ENCODE measurements around the gene TGFBR1.

Gene TGFBR1

GRCh38 chr9:99158629-99159028 lies 53.7 kb downstream of the TGFBR1 start:
- no peaks in the 10 kb centered on the region for H3K4me1 ChIP-seq (ENCODE audit: insufficient read depth, low read length)
- no peak overlapping the region for H3K4me3 ChIP-seq (ENCODE audit: low read length)

GRCh38 chr9:99160173-99160572 lies 55.3 kb downstream of the TGFBR1 start:
- no peaks in the 10 kb centered on the region for H3K4me1 ChIP-seq (ENCODE audit: insufficient read depth, low read length)
- no peak overlapping the region for H2AFZ ChIP-seq (ENCODE audit: low read depth, low read length)
- H3K27me3 ChIP-seq (ENCODE audit: insufficient read depth, low read length), result no peaks in the 10 kb centered on the region
- H3K9me3 ChIP-seq (ENCODE audit: low read length), result no peaks in the 10 kb centered on the region
- no peaks in the 10 kb centered on the region for H3K36me3 ChIP-seq (ENCODE audit: insufficient read depth, low read length)
- H3K4me3 ChIP-seq (ENCODE audit: low read length), result no peak overlapping the region

More at GRCh38 chr9:99158629-99159028, 53.7 kb downstream of the TGFBR1 start:
- Histone ChIP-seq H3K9me3 (ENCODE audit: low read length) (no peaks in the 10 kb centered on the region), H2AFZ (ENCODE audit: low read depth, low read length) (no peak overlapping the region), H3K36me3 (ENCODE audit: insufficient read depth, low read length) (no peaks in the 10 kb centered on the region), H3K27me3 (ENCODE audit: insufficient read depth, low read length) (no peaks in the 10 kb centered on the region)

- H3K27me3 ChIP-seq (ENCODE audit: insufficient read depth, low read length), result no peaks in the 10 kb centered on the region
- H3K9me3 ChIP-seq (ENCODE audit: low read length), result no peaks in the 10 kb centered on the region
- H3K4me3 ChIP-seq (ENCODE audit: low read length), result no peak overlapping the region
Measured at GRCh38 chr9:99162759-99163364, 57.9 kb downstream of the TGFBR1 start.

DNA sequence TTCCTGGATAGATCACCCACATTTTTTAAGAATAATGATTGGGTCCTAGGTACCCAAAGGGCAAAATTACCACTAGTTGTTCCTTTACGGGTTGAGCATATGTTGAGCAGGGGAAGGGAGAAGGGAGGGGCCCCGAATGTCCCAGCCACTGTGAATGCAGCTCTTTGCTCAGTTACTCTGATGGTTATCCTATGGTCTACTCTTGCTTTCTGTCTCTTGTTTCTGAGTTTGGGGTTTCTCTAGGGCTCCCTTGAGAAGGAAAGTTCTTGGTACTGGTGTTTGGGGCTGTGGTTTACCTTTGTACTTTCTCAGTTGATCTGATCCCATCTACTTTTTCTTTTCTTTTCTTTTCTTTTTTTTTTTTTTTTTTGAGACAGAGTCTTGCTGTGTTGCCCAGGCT lies 61.2 kb downstream of the TGFBR1 start:
- Histone ChIP-seq H3K4me1 (ENCODE audit: insufficient read depth, low read length) (peaks cover 34% of the 10 kb centered on the region), H3K36me3 (ENCODE audit: insufficient read depth, low read length) (no peaks in the 10 kb centered on the region), H2AFZ (ENCODE audit: low read depth, low read length) (no peak overlapping the region), H3K4me3 (ENCODE audit: low read length) (no peak overlapping the region), H3K9me3 (ENCODE audit: low read length) (no peaks in the 10 kb centered on the region), H3K27me3 (ENCODE audit: insufficient read depth, low read length) (no peaks in the 10 kb centered on the region)

More at GRCh38 chr9:99162759-99163364, 57.9 kb downstream of the TGFBR1 start:
- no peak overlapping the region for H2AFZ ChIP-seq (ENCODE audit: low read depth, low read length)
- H3K36me3 ChIP-seq (ENCODE audit: insufficient read depth, low read length), result no peaks in the 10 kb centered on the region
- peaks cover 3% of the 10 kb centered on the region for H3K4me1 ChIP-seq (ENCODE audit: insufficient read depth, low read length)

- H3K4me1 ChIP-seq (ENCODE audit: insufficient read depth, low read length), result peaks cover 43% of the 10 kb centered on the region
- H3K27me3 ChIP-seq (ENCODE audit: insufficient read depth, low read length), result no peaks in the 10 kb centered on the region
- no peak overlapping the region for H3K4me3 ChIP-seq (ENCODE audit: low read length)
- no peaks in the 10 kb centered on the region for H3K36me3 ChIP-seq (ENCODE audit: insufficient read depth, low read length)
- no peak overlapping the region for H2AFZ ChIP-seq (ENCODE audit: low read depth, low read length)
- no peaks in the 10 kb centered on the region for H3K9me3 ChIP-seq (ENCODE audit: low read length)
Measured at GRCh38 chr9:99167119-99167518, 62.2 kb downstream of the TGFBR1 start.

GRCh38 chr9:99167694-99168093 lies 62.8 kb downstream of the TGFBR1 start:
- H3K36me3 ChIP-seq (ENCODE audit: insufficient read depth, low read length), result no peaks in the 10 kb centered on the region
- H3K27me3 ChIP-seq (ENCODE audit: insufficient read depth, low read length), result no peaks in the 10 kb centered on the region
- no peaks in the 10 kb centered on the region for H3K9me3 ChIP-seq (ENCODE audit: low read length)
- H3K4me3 ChIP-seq (ENCODE audit: low read length), result no peak overlapping the region
- no peak overlapping the region for H2AFZ ChIP-seq (ENCODE audit: low read depth, low read length)
- peaks cover 48% of the 10 kb centered on the region for H3K4me1 ChIP-seq (ENCODE audit: insufficient read depth, low read length)

DNA sequence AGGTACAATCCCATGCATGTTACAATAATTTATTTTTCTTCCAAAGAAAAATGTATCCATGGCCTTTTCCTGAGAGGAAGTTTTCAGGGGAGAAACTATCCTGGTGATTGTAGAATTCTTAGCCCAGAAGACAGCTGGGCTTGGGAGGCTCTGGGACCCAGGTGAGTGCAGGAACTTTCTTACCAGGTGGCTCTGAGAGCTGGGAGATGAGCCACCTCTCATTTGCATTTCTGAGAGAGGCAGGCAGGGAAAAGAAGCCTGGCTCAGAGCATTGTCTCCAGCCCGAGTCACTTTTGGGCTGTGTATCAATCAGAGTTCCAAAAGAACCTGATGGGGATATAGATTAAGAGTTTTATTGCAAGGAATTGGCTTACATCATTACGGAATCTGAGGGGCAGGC lies 64.2 kb downstream of the TGFBR1 start:
- Histone ChIP-seq H3K9me3 (ENCODE audit: low read length) (no peaks in the 10 kb centered on the region), H3K4me3 (ENCODE audit: low read length) (no peak overlapping the region), H3K36me3 (ENCODE audit: insufficient read depth, low read length) (no peaks in the 10 kb centered on the region), H3K4me1 (ENCODE audit: insufficient read depth, low read length) (peaks cover 59% of the 10 kb centered on the region), H2AFZ (ENCODE audit: low read depth, low read length) (no peak overlapping the region), H3K27me3 (ENCODE audit: insufficient read depth, low read length) (no peaks in the 10 kb centered on the region)

DNA sequence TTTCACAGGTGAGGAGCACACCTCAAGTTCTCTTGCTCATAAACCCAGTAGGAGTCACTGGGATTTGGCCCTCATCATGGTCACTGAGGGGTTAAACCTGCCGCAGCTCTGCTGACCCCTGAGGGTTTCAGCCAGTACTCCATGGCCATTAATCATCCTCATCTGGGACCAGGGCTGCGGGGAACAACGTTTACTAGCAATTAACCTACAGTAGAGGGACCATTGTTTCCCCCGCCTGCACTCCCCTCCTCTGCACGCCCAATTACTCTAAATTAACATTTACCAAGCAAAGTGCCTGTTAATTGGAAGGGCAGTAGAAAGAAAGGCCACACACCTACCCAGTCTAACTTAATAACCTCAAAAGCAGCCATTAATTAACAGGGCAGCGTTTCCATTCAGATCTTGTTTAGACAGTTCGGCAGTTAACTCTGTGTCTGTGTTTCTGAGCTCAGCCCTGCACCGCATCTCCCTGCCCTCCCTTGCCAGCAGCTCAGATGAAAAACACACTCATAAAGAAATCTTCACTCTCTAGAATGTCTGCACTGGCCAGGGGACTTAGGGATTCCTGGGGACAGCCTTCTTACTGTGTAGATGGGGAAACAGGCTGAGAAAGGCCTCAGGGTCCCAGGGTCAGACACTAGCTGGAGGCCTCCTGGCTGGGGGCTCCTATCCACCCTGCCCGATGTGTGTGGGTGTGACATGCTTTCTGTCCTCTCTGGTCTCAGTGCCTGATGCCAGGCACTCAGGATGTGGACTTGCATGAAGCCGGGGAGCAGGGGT lies 65.3 kb downstream of the TGFBR1 start:
- Histone ChIP-seq H3K27me3 (ENCODE audit: insufficient read depth, low read length) (no peaks in the 10 kb centered on the region), H3K9me3 (ENCODE audit: low read length) (no peaks in the 10 kb centered on the region), H3K4me3 (ENCODE audit: low read length) (peak overlapping the region; percentile 39), H2AFZ (ENCODE audit: low read depth, low read length) (peak overlapping the region; percentile 59), H3K36me3 (ENCODE audit: insufficient read depth, low read length) (no peaks in the 10 kb centered on the region), H3K4me1 (ENCODE audit: insufficient read depth, low read length) (peaks cover 61% of the 10 kb centered on the region)

DNA sequence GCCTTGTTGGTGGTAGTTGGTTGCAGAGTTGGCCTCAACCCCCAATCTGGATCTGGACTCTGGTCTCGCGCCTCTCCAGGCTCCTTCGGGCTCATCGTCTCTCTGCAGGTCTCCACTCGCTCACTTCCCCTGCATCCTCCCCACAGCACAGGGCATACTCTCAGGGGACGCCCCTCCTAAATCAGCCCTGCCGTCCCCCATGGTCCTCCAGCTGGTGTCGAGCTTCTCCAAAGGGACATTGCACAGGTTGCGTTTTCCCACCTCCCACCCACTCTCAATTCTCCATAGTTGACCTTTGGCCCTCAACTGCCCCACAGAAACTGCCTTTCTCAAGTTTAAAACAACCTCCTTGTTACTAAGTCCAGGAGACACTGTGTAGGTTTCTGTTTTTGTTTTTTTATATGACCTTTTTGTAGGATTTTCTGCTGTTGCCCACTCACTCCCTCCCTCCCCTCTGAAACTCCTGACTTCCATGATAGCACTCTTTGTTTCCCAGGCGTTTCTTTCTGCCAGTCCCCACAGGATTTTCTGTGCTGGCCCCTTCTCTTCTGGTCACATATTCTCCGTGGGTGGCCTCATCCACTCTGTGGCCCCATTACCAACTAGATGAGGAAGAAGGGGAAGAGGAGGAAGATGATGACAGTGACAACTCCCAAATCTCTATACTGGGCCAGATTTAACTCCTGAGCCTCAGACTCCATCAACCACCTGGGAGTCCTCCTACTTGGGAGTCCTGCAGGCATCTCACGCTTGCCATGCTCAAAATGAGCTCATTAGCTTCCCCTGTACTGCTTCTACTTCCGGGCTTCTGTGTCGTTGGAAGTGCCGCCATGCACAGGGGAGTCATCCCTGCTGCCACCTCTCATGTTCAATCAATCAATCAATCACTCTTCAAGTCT lies 66.6 kb downstream of the TGFBR1 start:
- Histone ChIP-seq H3K4me3 (ENCODE audit: low read length) (no peak overlapping the region), H3K36me3 (ENCODE audit: insufficient read depth, low read length) (no peaks in the 10 kb centered on the region), H3K4me1 (ENCODE audit: insufficient read depth, low read length) (peaks cover 66% of the 10 kb centered on the region)

GRCh38 chr9:99172124-99173091 lies 67.5 kb downstream of the TGFBR1 start:
- H3K4me3 ChIP-seq (ENCODE audit: low read length), result no peak overlapping the region
- no peaks in the 10 kb centered on the region for H3K27me3 ChIP-seq (ENCODE audit: insufficient read depth, low read length)
- no peak overlapping the region for H2AFZ ChIP-seq (ENCODE audit: low read depth, low read length)
- H3K4me1 ChIP-seq (ENCODE audit: insufficient read depth, low read length), result peaks cover 72% of the 10 kb centered on the region
- H3K9me3 ChIP-seq (ENCODE audit: low read length), result no peaks in the 10 kb centered on the region
- H3K36me3 ChIP-seq (ENCODE audit: insufficient read depth, low read length), result no peaks in the 10 kb centered on the region

More for the DNA sequence above, 66.6 kb downstream of the TGFBR1 start:
- no peaks in the 10 kb centered on the region for H3K27me3 ChIP-seq (ENCODE audit: insufficient read depth, low read length)
- no peak overlapping the region for H2AFZ ChIP-seq (ENCODE audit: low read depth, low read length)
- H3K9me3 ChIP-seq (ENCODE audit: low read length), result no peaks in the 10 kb centered on the region

GRCh38 chr9:99173570-99174504 lies 68.9 kb downstream of the TGFBR1 start:
- H3K27me3 ChIP-seq (ENCODE audit: insufficient read depth, low read length), result no peaks in the 10 kb centered on the region
- H3K4me1 ChIP-seq (ENCODE audit: insufficient read depth, low read length), result peaks cover 62% of the 10 kb centered on the region
- H3K9me3 ChIP-seq (ENCODE audit: low read length), result no peaks in the 10 kb centered on the region
- no peak overlapping the region for H2AFZ ChIP-seq (ENCODE audit: low read depth, low read length)
- H3K36me3 ChIP-seq (ENCODE audit: insufficient read depth, low read length), result no peaks in the 10 kb centered on the region
- H3K4me3 ChIP-seq (ENCODE audit: low read length), result no peak overlapping the region
